Stomach (tissue), 4 donors: ENCODE measurements around the gene BRAF.

Source experiments
- CTCF ChIP-seq, 7 experiments: fragments of 450-650 bp in 4 of 7; fragments of 200-600 bp in 3 of 7; sonication (generic) in 3 of 7; IDR thresholded peaks; one replicate each; pipeline ENCODE4 v1.5.1; 2016 to 2019; ENCODE audit warnings: antibody characterized with exemption in 7 of 7, control low read depth in 2 of 7, mild to moderate bottlenecking in 1 of 7
- EP300 ChIP-seq: sonication (generic); formaldehyde crosslinking; IDR thresholded peaks from one replicate; pipeline ENCODE4 v1.6.1; 2017; ENCODE audit warnings: antibody characterized with exemption
- POLR2A ChIP-seq, 4 donors: fragments of 450-650 bp; IDR thresholded peaks; one replicate each; pipeline ENCODE4 v1.6.1; 2016; ENCODE audit warnings: antibody characterized with exemption in 4 of 4, control low read depth in 2 of 4, mild to moderate bottlenecking in 1 of 4, moderate library complexity in 1 of 4
- POLR2AphosphoS5 ChIP-seq, 3 donors: sonication (generic); formaldehyde crosslinking; IDR thresholded peaks; one replicate each; pipeline ENCODE4 v1.6.1; 2016; ENCODE audit warnings: antibody characterized with exemption in 3 of 3

GRCh38 chr7:140686921-140687320 lies 237.8 kb downstream of the BRAF start:
- TF ChIP-seq CTCF (IDR thresholded peaks at IDR 0.05) (no peak), POLR2A (IDR thresholded peaks at IDR 0.05) (no peak), POLR2AphosphoS5 (IDR thresholded peaks at IDR 0.05) (no peak), EP300 (no peak)
